ENCODE results near the gene SF3B4. TPM values are rescaled to one million over a fixed set of nuclear protein-coding genes. Genes with fewer than 3 reads are reported as not detected.

The SF3B4 gene
- total RNA-seq, 1 donor from 2014 or later: 22.8 TPM

- DNase-seq (no peak), ATAC-seq (ENCODE audit: poor library complexity) (no peak)
- intact Hi-C loops (cut with DNase I): no loop called here
Measured at GRCh38 chr1:149877211-149877946, 50.2 kb downstream of the SF3B4 start.

Other genes with a start within 250 kb of the SF3B4 start
- gene FCGR1A, start 145.1 kb downstream of the SF3B4 start, total RNA-seq: 0.46 TPM
- 16.9 TPM for gene BOLA1, start 28.2 kb downstream of the SF3B4 start, total RNA-seq
- 0.32 TPM for gene SV2A, start 10.0 kb downstream of the SF3B4 start, total RNA-seq
- 2.0 TPM for gene MTMR11, start 9.1 kb upstream of the SF3B4 start, total RNA-seq
- 23.2 TPM for gene OTUD7B, start 82.9 kb upstream of the SF3B4 start, total RNA-seq
- 48.9 TPM for gene VPS45, start 140.0 kb upstream of the SF3B4 start, total RNA-seq
- 45.9 TPM for gene PLEKHO1, start 222.1 kb upstream of the SF3B4 start, total RNA-seq

All from Right ventricle myocardium superior (tissue), 1 donor.